H1 (cell line): ENCODE data around the gene HMCN1. TPM values are rescaled to one million over a fixed set of nuclear protein-coding genes. Genes with fewer than 3 reads are reported as not detected.

Experiments
- ASH2L ChIP-seq: fragments of 200-600, 300-600 bp; sonication (generic); IDR thresholded peaks from one replicate; pipeline ENCODE4 v1.7.1; 2017; ENCODE audit warnings: low read length
- EP300 ChIP-seq, 2 experiments: IDR thresholded peaks; 1 replicate in 1 of 2; 2 replicates in 1 of 2; pipeline ENCODE4 v1.6.1; 2011 to 2012; ENCODE audit warnings: low read depth in 2 of 2, low read length in 2 of 2, mild to moderate bottlenecking in 2 of 2, borderline replicate concordance in 1 of 2, inconsistent platforms in 1 of 2, moderate library complexity in 1 of 2
- NRF1 ChIP-seq: IDR thresholded peaks from 2 replicates; pipeline ENCODE4 v1.6.1; 2011; ENCODE audit warnings: mild to moderate bottlenecking, low read depth, low read length, improper control_type of control experiment
- TCF12 ChIP-seq: IDR thresholded peaks from 2 replicates; pipeline ENCODE4 v1.6.1; 2011; ENCODE audit warnings: low read depth, mild to moderate bottlenecking, low read length
- polyA plus RNA-seq, 7 experiments: library from polyadenylated mRNA; depleted of rRNA in 3 of 7; stranded (reverse) in 5 of 7; unstranded in 2 of 7; fragments of >200 nt in 5 of 7; fragments of 200-250 nt in 2 of 7; gene quantifications; 1 replicate in 5 of 7; 2 replicates in 1 of 7; 4 replicates in 1 of 7; pipeline versions ENCODE4 v1.2.1 to v1.2.3, GENCODE V29; 2011 to 2013; ENCODE audit warnings: missing spikeins in 2 of 7, mixed read lengths in 2 of 7
- total RNA-seq: library from RNA; stranded (reverse); fragmentation: NEBNext Ultra II Directional; extraction: Animal tissue kit (Norgen Biotek cat#: 25700); gene quantifications from 2 replicates; pipeline ENCODE4 v1.2.1, GENCODE V29; 2021
- TF ChIP-seq, protein P1 (sequence below): IDR thresholded peaks from 2 replicates; pipeline ENCODE4 v1.6.1; 2011; ENCODE audit warnings: low read length, improper control_type of control experiment

The HMCN1 gene
- total and polyA plus RNA-seq, 2 of the 8 experiments (the other 6 are each of a cell fraction or from before 2014, with no cell fraction given), result 13.8 to 14.6 TPM

DNA sequence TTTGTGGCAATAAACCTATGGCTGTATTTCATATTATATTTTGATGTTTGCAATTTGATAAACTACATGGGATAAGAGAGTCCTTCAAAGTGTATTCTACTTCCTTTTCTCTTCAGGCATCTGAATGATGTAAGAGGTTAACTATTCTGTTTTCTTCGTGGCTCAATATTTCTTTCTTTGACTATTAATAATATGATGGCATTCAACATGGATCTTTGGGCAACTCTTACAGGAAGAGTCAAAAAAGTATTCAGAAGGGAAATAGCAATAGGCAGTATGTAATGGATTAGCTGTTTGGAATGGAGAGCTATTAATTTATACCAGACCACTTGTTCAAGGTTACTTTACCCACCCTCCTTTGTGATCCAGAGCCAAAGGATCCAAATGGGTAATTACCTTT, 74.4 kb downstream of the HMCN1 start (continued):
- TF ChIP-seq, protein P1, sequence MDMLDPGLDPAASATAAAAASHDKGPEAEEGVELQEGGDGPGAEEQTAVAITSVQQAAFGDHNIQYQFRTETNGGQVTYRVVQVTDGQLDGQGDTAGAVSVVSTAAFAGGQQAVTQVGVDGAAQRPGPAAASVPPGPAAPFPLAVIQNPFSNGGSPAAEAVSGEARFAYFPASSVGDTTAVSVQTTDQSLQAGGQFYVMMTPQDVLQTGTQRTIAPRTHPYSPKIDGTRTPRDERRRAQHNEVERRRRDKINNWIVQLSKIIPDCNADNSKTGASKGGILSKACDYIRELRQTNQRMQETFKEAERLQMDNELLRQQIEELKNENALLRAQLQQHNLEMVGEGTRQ, result no peak
- TF ChIP-seq ASH2L (no peak), TCF12 (no peak), NRF1 (no peak), EP300 (IDR thresholded peaks at IDR 0.05; ENCODE audit: borderline replicate concordance in 1 of 2, low read depth in 2 of 2, low read length in 2 of 2) (no peak)
